ENCODE results near the gene PCNX2. TPM values are rescaled to one million over a fixed set of nuclear protein-coding genes. Genes with fewer than 3 reads are reported as not detected.
A peak's percentile ranks its signal among the peaks of the same experiment; 100 is the strongest.

Gene PCNX2
- total RNA-seq, 1 donor from 2014 or later: 11.3 TPM

GRCh38 chr1:233033361-233033760 lies 262.2 kb downstream of the PCNX2 start:
- no peak for TF ChIP-seq CTCF (IDR thresholded peaks at IDR 0.05)
- H3K9me3 ChIP-seq: no peaks in the 10 kb centered on the region
- no peak overlapping the region for H3K4me3 ChIP-seq
- no peaks in the 10 kb centered on the region for H3K27me3 ChIP-seq (ENCODE audit: low read depth)
- DNase-seq (no peak), ATAC-seq (no peak)
- H3K27ac ChIP-seq: no peak overlapping the region
- intact Hi-C loops (cut with DNase I): no loop called here
- no peaks in the 10 kb centered on the region for H3K36me3 ChIP-seq
- no peaks in the 10 kb centered on the region for H3K4me1 ChIP-seq

- no peak for DNase-seq
- Histone ChIP-seq H3K27me3 (ENCODE audit: low read depth) (no peaks in the 10 kb centered on the region), H3K4me3 (no peak overlapping the region), H3K27ac (no peak overlapping the region), H3K36me3 (no peaks in the 10 kb centered on the region), H3K9me3 (no peaks in the 10 kb centered on the region), H3K4me1 (no peaks in the 10 kb centered on the region)
- TF ChIP-seq CTCF (IDR thresholded peaks at IDR 0.05): no peak
- intact Hi-C loops (cut with DNase I): no loop called here
- ATAC-seq: no peak
Measured at GRCh38 chr1:233032916-233033315, 262.6 kb downstream of the PCNX2 start.

- H3K9me3 ChIP-seq: no peaks in the 10 kb centered on the region
- H3K4me3 ChIP-seq: no peak overlapping the region
- no peak for TF ChIP-seq CTCF (IDR thresholded peaks at IDR 0.05)
- H3K27ac ChIP-seq: no peak overlapping the region
- no peak for DNase-seq
- intact Hi-C loops (cut with DNase I): no loop called here
- ATAC-seq: no peak
- no peaks in the 10 kb centered on the region for H3K27me3 ChIP-seq (ENCODE audit: low read depth)
- H3K36me3 ChIP-seq: no peaks in the 10 kb centered on the region
- H3K4me1 ChIP-seq: no peaks in the 10 kb centered on the region
Measured at GRCh38 chr1:233031521-233031920, 264.0 kb downstream of the PCNX2 start.

GRCh38 chr1:233027046-233027445 lies 268.5 kb downstream of the PCNX2 start:
- H3K9me3 ChIP-seq: no peaks in the 10 kb centered on the region
- intact Hi-C loops (cut with DNase I): no loop called here
- TF ChIP-seq CTCF (IDR thresholded peaks at IDR 0.05): no peak
- ATAC-seq: no peak
- DNase-seq: no peak
- H3K36me3 ChIP-seq: no peaks in the 10 kb centered on the region
- no peak overlapping the region for H3K27ac ChIP-seq
- no peaks in the 10 kb centered on the region for H3K27me3 ChIP-seq (ENCODE audit: low read depth)
- H3K4me1 ChIP-seq: no peaks in the 10 kb centered on the region
- H3K4me3 ChIP-seq: no peak overlapping the region

- ATAC-seq: no peak
- Histone ChIP-seq H3K36me3 (no peaks in the 10 kb centered on the region), H3K27ac (no peak overlapping the region), H3K27me3 (ENCODE audit: low read depth) (no peaks in the 10 kb centered on the region), H3K9me3 (no peaks in the 10 kb centered on the region), H3K4me3 (no peak overlapping the region), H3K4me1 (peaks cover 5% of the 10 kb centered on the region)
- intact Hi-C loops (cut with DNase I): no loop called here
- no peak for DNase-seq
- no peak for TF ChIP-seq CTCF (IDR thresholded peaks at IDR 0.05)
Measured at GRCh38 chr1:233025567-233025966, 270.0 kb downstream of the PCNX2 start.

GRCh38 chr1:233025157-233025556 lies 270.4 kb downstream of the PCNX2 start:
- no peak overlapping the region for H3K27ac ChIP-seq
- DNase-seq: no peak
- H3K36me3 ChIP-seq: no peaks in the 10 kb centered on the region
- no peaks in the 10 kb centered on the region for H3K9me3 ChIP-seq
- H3K27me3 ChIP-seq (ENCODE audit: low read depth): no peaks in the 10 kb centered on the region
- intact Hi-C loops (cut with DNase I): no loop called here
- H3K4me1 ChIP-seq: peaks cover 9% of the 10 kb centered on the region
- H3K4me3 ChIP-seq: no peak overlapping the region
- TF ChIP-seq CTCF (IDR thresholded peaks at IDR 0.05): peak; percentile 39
- ATAC-seq: no peak
